Activated CD8-positive, alpha-beta memory T cell treated with anti-CD3 and anti-CD28 coated beads, Interleukin-2, amount 50 U/mL, for 48 hours (primary cell): ENCODE results near the gene INTS3.
"Not testable (repeated sequence)": the region's sequence is repeated elsewhere in the genome, so short reads cannot be mapped to it uniquely, and the experiment has no call there.

Experiments
- DNase-seq: peaks from one replicate; pipeline ENCODE4 v3.0.0-alpha.2; 2020

Gene INTS3

DNA sequence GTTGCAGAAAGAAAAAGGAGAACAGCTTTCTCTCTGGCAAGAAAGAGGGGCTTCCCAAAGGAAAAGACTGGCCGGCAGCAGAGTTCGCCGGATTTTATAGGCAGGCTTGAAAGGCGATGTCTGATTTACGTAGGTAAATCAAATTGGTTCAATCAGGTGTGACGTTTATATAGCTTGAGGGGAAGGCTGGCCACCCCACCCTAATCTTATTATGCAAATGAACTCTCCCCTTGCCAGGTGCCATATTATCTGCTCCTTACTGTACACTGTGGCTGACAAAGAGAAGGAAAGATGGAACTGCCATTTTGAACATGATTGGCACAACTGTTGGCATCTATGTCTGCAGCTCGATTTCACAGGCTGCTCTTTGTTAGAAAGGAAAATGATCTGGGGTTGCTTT, 16.8 kb upstream of the INTS3 start:
- DNase-seq = no peak

DNA sequence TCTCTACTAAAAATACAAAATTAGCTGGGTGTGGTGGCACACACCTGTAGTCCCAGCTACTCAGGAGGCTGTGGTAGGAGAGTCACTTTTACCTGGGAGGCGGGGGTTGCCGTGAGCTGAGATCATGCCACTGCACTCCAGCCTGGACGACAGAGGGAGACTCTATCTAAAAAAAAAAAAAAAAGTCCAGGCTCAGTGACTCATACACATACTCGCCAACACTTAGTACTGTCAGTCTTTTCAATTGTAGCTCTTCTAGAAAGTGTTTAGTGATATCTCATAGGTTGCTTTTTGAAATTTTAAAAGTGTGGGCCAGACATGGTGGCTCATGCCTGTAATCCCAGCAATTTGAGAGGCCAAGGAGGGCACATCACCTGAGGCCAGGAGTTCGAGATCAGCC, 11.6 kb upstream of the INTS3 start:
- not testable (repeated sequence) for DNase-seq

DNA sequence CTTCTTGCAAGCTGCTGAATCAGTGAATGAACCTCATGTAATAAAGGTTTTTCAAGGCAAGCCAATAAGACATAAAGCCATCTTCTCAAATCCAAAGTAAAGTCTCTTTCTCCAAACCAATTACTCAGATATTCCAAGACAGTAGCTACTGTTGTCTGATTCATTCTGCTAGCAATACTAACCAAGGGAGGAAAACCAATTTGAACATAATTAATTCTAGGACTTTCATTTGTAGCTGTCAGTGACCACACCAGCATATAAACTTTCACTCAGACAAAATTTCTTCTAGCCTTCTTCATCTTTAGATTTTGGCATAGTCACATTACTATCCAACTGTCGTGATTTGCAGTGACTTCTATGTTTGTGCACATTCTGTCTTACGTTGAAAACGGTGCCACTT, 10.5 kb upstream of the INTS3 start:
- DNase-seq = no peak

DNA sequence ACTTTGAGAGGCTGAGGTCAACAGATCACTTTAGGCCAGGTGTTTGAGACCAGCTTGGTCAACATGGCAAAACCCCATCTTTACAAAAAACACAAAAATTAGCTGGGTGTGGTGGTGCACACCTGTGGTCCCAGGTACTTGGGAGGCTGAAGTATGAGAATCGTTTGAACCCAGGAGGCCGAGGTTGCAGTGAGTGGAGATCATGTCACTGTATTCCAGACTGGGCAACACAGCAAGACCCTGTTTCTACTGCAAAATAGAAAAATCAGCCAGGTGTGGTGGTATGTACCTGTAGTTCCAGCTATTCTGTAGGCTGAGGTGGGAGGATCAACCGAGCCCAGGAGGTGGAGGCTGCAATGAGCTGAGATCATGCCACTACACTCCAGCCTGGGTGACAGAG, 4.2 kb upstream of the INTS3 start:
- DNase-seq = no peak

DNA sequence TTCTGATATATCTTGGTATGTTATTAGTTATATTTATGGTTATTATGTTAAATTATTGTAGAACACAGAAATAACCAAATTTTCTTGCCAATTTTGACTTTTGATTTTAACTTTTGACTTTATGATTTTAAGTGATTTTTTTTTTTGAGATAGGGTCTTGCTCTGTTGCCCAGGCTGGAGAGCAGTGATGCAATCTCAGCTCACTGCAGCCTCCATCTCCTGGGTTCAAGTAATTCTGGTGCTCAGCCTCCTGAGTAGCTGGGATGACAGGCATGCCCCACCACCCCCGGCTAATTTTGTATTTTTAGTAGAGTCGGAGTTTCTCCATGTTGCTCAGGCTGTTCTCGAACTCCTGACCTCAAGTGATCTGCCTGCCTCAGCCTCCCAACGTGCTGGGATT, 3.2 kb upstream of the INTS3 start:
- DNase-seq = not testable (repeated sequence)

DNA sequence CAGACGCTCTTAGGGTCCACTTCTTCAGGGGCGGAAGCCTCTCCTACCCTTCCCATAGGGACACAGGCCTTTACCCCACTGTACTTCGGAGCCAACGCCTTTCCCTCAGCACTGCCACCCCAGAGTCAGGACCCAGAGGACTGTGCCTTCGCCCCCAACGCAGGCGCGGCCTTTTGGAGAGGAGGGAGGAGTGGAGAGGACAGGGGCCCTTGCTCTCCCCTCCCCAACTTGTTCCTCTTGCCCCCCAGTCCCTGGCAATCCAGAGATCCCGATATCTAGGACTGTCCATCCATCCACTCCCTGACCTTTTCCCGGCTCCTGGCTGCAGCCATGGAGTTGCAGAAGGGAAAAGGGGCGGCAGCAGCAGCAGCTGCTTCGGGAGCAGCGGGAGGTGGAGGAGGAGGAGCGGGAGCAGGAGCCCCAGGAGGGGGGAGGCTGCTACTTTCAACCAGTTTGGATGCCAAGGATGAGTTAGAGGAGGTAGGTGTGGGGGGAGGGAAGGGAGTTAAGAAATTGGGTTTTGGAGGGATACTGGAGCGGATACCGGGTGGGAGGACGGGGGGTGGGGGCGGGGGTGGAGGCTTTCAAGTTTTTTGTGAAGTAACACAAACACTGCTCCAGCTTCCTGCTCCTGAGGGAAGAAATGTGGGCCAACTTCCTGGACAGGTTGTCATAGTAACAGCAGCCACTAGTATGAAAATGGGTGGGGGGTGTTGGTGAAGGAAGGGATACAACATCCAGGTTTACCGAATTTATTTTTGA, 636 bp downstream of the INTS3 start:
- peak; percentile 71 for DNase-seq

DNA sequence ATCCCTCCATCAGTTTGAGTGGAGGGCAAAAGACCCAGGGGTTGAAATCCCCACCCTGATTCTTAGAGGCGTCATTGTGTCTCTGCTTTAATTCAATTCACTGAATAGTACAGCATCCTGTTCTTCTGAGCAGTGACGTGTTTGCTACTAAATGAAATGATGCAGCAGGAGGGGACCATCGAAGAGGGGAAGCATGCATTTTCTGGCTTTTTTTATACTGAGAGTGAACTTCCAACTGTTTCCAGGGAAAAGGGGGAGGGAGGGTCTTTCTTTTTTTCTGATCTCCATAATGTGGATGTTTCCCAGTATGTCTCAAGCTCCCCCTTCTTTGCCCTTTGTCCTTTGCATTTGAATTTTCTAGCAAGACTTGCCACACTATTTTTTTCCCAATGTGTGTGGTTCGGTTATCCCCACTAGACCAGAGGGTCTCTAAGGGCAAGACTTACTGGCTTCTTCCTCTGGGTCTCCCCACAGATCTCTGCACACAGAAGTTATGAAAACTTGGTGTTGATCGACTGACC, 2.7 kb downstream of the INTS3 start:
- no peak for DNase-seq

DNA sequence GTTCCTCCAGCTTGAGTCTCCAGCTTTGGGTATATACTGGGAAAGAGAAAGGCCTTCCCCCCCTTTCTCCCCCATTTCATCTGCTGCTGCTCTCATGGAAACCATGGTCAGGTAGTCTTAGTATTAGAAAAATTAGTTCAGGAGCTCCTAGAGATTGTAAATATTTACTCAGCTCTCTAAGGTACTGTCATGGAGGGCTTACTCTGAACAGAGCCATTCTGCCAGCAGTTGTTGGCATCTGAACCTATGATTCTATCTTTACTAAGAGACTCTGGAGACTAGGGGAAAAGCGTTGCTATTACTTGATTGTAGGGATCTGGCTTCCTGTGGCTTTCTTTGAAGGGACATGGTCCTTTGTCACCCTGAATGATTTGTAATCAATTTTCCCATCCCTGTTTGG, 6.1 kb downstream of the INTS3 start:
- no peak for DNase-seq

DNA sequence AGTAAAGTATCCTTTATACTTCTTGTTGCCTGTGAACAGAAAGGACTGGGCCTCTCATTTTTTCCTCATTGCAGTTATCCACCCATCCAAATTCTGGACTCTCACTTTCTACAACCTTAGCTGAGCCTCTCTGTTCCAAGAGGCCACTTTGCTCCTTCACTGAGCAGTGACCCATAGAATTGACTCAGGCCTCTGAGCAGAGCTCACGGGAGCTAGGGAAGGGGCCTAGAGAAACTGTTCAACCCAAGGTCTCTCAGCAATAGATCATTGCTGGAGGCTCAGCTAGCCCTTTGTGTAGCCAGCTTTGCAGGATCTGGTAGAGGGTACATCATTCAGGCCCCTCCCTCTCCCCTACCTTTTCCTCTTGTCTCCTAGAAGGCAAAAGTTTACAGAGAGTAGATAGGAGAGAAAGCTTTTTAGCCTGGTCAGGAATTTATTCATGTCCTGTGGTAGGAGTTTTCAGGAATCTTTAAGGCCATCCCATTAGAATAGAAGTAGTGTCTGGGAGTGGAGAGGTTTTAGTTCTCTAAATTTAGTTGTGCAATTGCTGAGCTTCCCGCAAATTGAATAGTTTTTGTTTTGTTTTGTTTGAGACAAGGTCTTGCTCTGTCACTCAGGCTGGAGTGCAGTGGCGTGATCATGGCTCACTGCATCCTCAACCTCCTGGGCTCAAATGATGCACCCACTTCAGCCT, 6.7 kb downstream of the INTS3 start:
- no peak for DNase-seq

DNA sequence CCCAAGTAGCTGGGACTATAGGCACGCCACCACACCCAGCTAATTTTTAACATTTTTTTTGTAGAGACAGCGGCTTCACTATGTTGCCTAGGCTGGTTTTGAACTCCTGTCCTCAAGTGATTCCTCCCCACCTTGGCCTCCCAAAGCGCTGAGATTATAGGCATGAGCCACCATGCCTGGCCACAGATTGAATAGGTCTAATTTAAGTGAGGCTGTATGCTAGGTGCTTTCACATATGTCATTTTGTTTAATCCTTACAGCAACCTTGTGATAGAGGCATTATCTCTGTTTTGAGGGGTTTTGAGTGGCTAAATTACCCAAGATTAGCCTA, 7.2 kb downstream of the INTS3 start:
- DNase-seq = no peak

DNA sequence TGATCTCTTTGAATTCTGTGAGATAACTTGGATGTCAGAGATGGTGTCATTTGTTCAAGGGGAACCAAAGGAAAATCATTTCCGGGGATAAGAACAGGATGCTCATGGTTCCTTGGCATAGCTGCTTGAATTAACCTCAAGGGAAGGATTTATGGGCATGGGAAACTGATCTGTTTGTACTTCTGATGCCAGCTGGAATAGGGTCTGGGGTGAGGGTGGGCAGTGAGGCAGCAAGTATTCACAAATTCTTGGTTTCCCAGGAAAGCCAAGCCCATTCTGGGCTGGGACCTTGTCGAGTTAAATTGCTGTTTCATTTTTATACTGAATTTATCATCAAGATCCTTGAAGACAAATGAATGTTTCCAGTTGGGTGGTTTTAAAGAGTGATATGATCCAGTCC, 14.1 kb downstream of the INTS3 start:
- DNase-seq = no peak

DNA sequence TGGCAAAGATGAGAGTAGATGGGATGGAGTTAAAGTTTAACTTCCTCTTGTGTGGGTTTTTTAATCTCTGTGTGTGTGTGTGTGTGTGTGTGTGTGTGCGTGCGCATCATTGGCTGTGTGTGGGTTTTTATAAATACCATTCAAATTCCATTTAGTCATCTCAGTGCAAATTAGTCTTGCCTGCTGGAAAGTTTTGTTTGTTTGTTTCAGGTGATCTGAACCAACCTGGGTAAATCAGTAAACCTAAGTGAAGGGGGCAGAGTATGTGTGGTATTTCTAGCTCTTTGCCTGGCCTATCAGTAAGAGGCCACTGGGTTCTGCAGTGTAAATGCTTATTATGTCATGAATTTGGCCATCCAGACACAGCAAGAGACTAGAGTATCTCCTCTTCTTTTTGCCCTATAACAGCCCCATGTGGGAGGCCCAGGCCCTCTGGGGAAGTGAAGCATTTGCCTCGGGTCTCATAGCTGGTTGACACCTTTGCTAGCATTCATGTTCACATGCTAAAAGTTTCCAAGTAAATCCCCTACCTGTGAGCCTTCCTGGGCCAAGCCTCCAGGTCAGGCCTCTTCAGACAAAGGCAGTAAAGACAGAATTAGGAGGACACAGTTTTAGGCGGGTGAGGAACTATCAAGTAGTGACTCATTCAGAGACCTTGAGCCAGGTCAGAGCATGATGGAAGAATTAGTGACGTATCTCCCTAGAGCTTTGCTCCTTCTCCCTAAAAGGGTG, 14.7 kb downstream of the INTS3 start:
- no peak for DNase-seq

DNA sequence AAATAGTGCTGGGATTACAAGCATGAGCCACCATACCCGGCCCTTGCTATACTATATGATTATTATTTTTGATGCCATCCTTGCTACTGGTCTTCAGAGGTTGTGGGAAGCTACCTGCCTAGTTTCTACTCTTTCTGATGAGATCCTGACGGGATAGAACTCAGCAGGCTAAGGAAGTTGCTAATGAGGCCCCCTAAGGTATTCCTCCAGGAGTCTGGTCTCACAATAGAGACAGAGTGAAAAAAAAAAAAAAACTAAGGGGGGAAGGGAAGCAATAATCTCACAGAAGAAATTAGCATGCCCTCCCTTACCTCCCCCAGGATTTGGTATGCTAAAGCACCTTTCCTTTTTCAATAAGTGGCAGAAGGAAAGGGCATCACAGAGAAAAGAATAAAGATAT, 17.6 kb downstream of the INTS3 start:
- DNase-seq = no peak

DNA sequence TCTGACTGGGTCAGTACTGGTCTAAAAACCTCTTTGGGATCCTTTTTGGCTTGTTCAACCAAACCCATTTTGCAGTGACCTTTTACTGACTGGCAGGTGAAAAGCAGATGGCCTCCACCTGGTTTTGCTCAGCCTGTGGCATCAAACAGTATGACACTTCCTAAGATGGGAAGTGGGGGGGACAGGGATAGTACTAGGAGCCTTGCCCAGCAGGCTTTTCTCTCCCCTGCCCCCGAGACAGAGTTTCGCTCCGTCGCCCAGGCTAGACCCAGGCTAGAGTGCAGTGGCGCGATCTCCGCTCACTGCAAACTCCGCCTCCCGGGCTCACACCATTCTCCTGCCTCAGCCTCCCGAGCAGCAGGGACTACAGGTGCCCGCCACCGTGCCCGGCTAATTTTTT, 18.3 kb downstream of the INTS3 start:
- no peak for DNase-seq

DNA sequence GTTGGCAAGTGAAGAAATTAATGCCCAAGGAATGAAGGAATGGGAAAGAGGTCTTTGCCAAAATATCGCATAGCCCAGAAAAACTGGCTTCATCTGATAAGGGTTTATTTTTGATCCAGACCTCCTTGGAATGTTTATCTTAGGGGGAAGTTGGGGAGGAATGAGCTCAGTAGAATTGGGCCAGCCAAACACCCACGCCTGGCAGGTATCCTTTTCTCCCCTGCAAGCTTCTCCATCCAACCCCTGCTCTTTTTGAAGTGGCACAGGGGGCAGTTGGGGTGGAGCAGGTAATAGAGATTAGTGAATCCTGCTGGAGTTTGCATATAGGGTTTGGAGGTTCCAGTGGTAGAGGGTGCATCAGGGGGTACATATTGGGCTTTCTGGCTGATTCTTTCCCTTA, 21.1 kb downstream of the INTS3 start:
- DNase-seq = no peak

DNA sequence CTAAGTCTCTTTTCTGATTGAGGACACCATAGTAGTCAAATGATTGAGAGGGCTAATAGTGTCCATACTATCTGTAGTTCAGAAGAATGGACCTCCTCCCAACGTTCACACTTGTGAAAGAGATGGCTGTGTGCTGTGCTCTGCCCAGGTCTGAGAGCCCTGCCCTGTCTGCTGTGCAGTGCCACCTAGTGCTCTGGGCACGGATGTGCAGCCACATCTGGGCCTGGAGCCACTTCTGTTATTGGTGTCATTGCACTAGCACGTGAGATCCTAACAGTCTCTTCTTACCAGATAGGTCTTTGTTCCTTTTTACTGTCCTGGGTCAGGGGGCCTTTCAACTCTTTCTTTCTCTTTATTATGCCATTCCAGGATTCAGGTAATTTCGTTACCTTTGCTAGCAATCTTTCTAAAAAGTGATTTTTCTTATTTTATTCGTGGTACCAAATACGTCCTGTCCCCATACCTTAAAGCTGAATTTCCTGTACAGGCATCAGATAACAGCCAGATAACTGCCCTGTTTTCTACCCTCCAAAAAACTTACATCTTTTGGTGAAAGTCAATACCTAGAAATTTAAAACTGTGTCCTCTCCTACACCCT, 21.7 kb downstream of the INTS3 start:
- peak; percentile 85 for DNase-seq

DNA sequence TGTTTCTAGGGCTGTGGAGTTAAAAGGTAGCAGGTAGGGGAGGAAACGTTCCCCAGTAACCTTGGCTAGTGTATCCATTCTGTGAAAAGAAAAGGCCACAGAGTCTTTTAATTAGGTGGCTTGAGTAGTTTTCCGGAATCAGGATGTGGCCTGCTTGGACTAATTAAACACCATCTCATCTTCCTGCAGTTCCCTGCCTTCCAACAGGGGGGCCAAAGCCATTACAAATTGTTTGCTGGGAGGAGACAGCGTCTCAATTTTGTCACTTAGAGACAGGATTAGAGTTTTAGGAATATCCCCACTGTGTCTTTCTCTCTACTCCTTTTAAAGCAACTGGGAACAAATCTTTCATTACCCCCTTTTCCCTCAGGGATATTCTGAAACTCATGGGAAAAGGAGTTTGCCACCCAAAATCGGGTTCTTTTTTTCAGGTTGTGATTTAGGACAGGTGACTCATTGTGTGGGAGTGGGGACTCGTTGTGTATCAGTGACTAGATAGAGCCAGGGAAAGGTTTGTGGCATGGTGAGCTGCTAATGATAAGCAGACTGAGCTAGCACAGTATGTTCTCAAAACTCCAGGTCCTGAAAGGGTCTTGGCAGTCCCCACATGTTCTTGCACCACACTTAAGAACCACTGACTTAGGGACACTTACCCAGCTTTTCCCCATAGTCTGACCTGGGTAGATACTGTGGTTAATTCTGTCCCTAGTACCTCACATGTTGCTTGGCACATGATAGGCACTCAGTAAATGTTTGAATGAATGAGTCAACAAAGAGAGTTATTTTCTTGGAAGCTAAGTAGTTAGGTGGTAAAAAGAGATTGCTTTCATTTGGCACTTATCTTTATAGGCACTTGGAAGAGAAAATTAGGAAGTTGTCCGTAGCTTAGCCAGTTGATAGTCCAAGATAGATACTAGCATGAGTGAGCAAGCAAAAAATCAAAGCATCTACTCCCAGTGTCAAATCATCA, 22.5 kb downstream of the INTS3 start:
- DNase-seq = no peak

DNA sequence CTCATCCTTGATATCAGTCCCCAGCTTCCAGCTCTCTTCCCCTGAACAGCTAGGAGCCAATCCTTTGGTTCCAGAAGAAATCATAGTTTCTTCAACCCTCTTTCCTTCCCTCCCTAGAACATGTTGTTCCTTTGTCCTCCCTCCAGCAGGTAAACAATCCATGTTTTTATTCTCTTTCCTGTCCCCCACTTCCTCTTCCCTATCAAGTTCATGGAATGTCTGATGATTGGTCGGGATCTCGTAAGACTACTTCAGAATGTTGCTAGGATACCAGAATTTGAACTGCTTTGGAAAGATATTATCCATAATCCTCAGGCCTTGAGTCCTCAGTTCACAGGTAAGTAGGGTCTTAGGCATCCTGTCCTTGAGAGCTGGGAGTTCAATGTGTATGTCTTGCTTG, 24.2 kb downstream of the INTS3 start:
- DNase-seq = no peak

DNA sequence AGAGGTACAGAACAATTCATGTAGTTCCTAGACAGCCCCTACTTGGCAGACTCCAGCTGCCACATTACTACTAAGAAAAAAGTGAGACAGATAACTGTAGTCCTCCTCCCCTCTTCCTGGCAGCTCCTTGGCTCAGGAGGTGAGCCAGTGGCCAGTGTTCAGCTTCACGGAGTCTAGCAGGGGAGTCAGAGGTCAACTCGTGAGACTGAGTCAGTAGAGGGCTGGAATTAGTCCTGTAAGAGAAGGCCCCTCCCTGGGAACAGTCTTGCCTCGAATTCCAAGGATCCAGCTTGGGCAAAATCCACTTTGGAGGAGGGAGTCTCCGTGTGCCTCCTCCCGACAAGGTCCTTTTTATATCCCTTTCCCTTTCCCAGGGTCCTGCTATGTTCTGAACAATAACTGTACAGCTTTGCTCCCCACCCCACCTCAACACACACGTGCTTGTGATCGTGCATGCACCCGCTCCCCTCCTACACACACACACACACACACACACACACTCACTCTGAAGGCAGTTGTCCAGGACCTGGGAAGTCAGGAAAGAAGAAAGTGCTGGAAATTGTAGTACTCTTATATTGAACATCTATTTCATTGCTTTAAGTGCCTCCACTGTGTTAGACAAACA, 24.8 kb downstream of the INTS3 start:
- DNase-seq = no peak

DNA sequence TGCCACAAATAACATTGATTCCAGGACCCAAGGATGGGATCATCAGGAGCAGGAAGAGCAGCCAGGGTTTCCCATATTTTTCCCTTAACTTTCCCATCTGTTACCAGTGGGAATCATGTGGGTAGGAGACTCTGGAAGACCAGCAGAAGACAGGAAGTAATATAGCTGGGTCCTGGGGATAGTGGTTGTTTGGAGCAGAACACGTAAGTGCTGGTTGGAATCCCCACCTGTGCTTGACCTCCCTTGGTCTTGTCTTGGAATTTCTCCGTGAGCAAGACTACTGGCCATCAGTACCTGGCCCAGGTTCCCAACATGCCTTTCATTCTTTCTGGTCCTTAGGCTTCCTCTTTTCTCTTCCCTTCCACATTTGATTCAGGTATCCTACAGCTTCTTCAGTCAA, 26.4 kb downstream of the INTS3 start:
- no peak for DNase-seq

DNA sequence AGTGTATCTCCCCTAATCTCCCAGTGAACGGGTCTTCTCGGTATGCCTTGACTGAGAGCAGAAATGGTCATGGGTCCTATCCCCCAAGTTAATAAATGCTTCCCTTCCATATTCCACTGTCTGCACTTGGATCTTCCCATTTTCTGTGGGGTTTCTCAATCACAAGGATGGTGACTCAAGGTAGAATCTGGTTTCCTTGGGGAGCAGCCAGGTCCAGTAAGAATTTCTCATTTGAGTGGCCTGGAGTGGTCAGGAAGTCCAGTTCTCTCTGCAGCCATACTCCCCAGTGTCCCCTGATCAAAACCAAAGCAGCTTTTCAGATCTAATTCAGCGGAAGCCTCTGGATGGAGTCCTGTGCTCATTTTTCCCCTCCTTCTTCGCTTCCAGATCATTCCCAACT, 32.6 kb downstream of the INTS3 start:
- no peak for DNase-seq
